Measurements from ENCODE around the gene TNFRSF18.

Gene TNFRSF18

GRCh38 chr1:1169429-1170214 lies 36.8 kb downstream of the TNFRSF18 start:
- no peak for DNase-seq (ENCODE audit: low read depth, low spot score)
- H3K27ac ChIP-seq = no peak overlapping the region

GRCh38 chr1:1168451-1169411 lies 37.7 kb downstream of the TNFRSF18 start:
- H3K27ac ChIP-seq = no peak overlapping the region
- no peak for DNase-seq (ENCODE audit: low read depth, low spot score)

DNA sequence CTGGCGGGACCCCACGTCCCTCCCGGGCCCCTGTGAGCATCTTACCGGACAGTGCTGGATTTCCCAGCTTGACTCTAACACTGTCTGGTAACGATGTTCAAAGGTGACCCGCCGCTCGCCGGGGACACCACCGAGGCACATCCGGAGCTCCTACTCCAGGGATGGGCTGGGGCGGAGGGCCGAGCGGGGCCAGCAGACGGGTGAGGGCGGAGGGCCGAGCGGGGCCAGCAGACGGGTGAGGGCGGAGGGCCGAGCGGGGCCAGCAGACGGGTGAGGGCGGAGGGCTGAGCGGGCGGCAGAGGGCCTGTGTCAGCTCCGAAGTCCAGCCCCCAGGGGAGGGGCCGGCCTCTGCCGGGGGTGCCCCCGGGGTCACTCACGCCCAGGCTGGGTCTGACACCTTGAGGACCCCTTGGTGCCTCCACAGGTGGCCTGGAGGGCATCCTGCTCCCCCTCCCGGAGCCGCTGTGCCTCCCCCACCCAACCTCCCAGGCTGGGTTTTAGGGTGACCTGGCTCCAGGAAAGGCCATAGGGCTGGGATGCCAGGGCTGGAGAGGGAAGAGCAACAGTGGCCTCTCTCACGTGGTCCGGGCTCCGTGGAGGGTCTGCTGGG lies 38.4 kb downstream of the TNFRSF18 start:
- no peak for DNase-seq (ENCODE audit: low read depth, low spot score)
- no peak overlapping the region for H3K27ac ChIP-seq

DNA sequence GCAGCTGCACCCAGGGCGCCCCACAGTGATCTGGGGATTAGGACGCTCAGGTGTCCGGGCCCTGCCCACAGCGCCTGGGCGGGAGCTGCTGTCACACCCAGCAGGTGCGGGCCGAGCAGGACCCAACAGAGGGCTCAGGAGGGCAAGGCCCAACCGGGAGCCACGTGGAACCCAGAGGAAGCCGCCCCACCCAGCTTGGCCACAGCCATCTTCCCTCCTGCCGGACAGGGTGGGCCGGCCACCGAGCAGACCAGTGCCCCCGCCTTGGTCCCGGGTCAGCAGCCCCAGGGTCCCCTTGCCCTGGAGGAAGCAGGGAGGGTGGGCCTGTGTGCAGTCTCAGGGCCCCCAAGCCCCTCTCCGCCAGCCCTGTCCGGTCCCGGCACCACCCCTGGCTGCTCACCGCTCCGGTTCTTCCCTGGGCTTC lies 39.0 kb downstream of the TNFRSF18 start:
- DNase-seq (ENCODE audit: low read depth, low spot score) = no peak
- H3K27ac ChIP-seq = no peak overlapping the region

GRCh38 chr1:1166642-1167397 lies 39.6 kb downstream of the TNFRSF18 start:
- no peak for DNase-seq (ENCODE audit: low read depth, low spot score)
- H3K27ac ChIP-seq = no peak overlapping the region

DNA sequence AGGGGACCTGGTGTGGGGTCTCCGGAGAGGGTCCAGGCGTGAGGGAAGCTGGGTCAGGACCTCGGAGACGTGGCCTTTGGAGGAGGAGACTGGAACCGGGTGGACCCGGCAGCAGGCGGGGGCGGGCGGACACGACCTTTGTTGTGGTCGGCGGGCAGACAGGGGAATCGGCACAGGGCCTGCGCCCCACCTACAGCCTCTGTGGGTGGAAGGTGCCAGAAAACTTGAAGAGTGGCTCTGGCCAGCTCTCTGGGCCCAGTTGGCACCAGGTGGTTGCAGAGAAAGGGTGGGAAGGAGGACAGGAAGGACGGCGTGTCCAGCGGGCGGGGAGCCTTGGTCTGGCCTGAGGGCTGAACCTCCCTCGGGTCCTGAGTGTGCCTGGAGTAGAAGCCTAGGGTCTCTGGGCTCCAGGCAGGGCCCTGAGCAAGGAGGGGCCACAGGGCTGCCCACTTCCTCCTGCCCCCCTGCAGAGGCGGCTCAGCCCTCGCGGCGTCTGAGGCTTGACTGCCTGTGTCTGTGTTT lies 40.4 kb downstream of the TNFRSF18 start:
- H3K27ac ChIP-seq = peak overlapping the region; percentile 84
- DNase-seq (ENCODE audit: low read depth, low spot score) = no peak

GRCh38 chr1:1165485-1165884 lies 40.9 kb downstream of the TNFRSF18 start:
- DNase-seq (ENCODE audit: low read depth, low spot score) = no peak
- H3K27ac ChIP-seq = peak overlapping the region; percentile 84

GRCh38 chr1:1164701-1165451 lies 41.5 kb downstream of the TNFRSF18 start:
- peak overlapping the region; percentile 84 for H3K27ac ChIP-seq
- DNase-seq (ENCODE audit: low read depth, low spot score) = peak; percentile 51

DNA sequence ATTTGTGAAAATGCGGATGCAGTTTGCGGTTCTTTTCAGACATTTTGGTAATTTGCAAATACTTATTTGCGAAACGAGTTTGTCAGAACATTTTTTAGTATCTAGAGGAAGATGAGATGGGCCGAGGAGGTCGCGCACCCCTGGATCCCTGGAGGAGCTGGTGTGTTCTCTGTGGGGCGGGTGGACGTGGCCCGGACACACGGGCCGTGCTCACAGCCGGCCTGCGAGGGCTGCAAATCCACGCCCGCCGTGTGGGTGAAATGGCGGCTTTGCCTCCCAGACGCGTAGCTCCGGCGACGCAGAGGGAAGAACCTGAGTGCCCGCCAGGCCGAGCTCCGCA lies 42.1 kb downstream of the TNFRSF18 start:
- peak overlapping the region; percentile 84 for H3K27ac ChIP-seq
- DNase-seq (ENCODE audit: low read depth, low spot score) = no peak

GRCh38 chr1:1163538-1164070 lies 42.8 kb downstream of the TNFRSF18 start:
- H3K27ac ChIP-seq = peak overlapping the region; percentile 84

DNA sequence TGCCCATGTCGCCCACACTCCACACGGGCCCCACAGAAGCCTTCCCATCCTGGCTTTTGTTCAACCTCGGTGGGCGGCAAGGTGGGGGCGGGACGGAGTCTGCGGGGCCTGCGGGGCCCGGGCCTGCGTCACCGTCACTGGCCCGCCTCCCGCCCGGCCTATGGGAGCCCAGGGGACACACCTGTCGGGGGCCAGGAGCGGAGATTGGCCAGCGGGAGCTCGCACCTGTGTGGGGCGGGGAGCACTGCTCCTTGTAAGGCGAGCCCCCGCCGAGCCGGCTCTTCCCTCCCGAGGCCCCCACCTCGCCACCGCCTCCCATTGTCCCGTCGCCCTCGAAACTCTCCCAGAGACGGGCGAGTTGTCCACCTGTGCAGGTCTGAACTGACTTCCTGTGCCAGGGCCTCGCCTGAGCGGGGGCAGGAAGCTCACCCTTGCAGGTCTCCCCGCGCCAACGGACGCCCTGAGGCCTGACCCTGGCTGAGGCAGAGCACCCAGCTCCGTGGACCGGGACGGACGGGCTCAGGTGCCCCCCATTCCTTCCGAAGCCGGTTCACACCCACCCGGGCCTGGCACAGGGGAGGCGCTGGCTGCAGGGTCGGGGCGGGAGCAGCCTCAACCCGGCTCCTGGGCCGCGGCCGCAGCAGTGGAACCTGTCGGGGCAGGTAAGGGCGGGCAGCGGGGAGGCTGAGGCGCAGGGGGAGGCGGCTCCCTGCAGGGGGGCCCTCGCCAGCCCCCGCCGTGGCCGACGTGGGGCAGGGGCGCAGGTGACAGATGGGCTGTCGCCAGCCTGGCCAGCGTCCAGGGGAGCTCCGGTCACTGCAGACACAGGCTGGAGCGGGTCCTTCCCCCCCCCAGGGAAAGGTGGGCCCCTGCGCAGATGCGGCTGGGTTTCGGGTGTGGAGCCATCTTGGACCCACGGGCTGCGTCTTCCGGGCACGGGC lies 43.5 kb downstream of the TNFRSF18 start:
- peak overlapping the region; percentile 84 for H3K27ac ChIP-seq
- peak; percentile 43 for DNase-seq (ENCODE audit: low read depth, low spot score)

More at GRCh38 chr1:1163538-1164070, 42.8 kb downstream of the TNFRSF18 start:
- DNase-seq (ENCODE audit: low read depth, low spot score) = no peak

GRCh38 chr1:1161683-1162079 lies 44.7 kb downstream of the TNFRSF18 start:
- H3K27ac ChIP-seq = no peak overlapping the region
- DNase-seq (ENCODE audit: low read depth, low spot score) = no peak

GRCh38 chr1:1161078-1161682 lies 45.2 kb downstream of the TNFRSF18 start:
- DNase-seq (ENCODE audit: low read depth, low spot score) = no peak
- H3K27ac ChIP-seq = no peak overlapping the region

GRCh38 chr1:1160281-1160930 lies 46.0 kb downstream of the TNFRSF18 start:
- no peak for DNase-seq (ENCODE audit: low read depth, low spot score)

GRCh38 chr1:1157914-1158710 lies 48.3 kb downstream of the TNFRSF18 start:
- peak overlapping the region; percentile 82 for H3K27ac ChIP-seq
- DNase-seq (ENCODE audit: low read depth, low spot score) = no peak

More at GRCh38 chr1:1160281-1160930, 46.0 kb downstream of the TNFRSF18 start:
- no peak overlapping the region for H3K27ac ChIP-seq

DNA sequence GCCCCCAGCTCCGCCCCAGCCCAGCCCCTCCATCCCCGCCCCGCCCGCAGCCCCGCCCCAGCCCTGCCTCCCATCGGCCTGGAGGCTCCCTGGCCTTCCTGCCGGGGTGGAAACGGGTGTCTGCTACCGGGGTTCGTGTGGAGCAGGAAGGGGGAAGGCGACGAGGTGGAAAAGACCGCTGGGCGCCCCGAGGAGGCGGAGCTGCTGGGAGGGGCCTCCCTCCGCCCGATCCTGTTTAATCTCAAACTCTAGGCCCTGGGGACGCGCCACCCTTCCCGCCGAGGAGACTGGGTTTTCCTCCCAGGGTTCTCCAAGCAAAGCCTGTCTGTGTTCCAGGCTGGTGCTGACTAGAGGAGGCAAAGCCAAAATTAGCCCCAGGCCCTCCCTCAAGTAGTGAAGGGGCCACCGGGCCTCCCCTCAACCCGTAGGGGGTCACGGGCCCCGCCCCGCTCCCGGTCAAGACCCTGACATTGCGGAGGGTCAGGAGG lies 48.9 kb downstream of the TNFRSF18 start:
- H3K27ac ChIP-seq = peak overlapping the region; percentile 82
- DNase-seq (ENCODE audit: low read depth, low spot score) = peak; percentile 51

Data from epithelial cell of prostate (primary cell).